NOMO-1 (cell line): ENCODE measurements around the gene ATP4B.

Experiments used
- DNase-seq, 2 experiments: peaks; one replicate each; lab custom pipeline; 2025; ENCODE audit not compliant: unreplicated experiment in 2 of 2; lab: John Stamatoyannopoulos, UW

The ATP4B gene

GRCh38 chr13:113656831-113657671 is 947 bp downstream of the ATP4B start:
- no peak for DNase-seq

- DNase-seq, result no peak
These were observed 1.9 kb downstream of the ATP4B start for GRCh38 chr13:113656003-113656588.

DNA sequence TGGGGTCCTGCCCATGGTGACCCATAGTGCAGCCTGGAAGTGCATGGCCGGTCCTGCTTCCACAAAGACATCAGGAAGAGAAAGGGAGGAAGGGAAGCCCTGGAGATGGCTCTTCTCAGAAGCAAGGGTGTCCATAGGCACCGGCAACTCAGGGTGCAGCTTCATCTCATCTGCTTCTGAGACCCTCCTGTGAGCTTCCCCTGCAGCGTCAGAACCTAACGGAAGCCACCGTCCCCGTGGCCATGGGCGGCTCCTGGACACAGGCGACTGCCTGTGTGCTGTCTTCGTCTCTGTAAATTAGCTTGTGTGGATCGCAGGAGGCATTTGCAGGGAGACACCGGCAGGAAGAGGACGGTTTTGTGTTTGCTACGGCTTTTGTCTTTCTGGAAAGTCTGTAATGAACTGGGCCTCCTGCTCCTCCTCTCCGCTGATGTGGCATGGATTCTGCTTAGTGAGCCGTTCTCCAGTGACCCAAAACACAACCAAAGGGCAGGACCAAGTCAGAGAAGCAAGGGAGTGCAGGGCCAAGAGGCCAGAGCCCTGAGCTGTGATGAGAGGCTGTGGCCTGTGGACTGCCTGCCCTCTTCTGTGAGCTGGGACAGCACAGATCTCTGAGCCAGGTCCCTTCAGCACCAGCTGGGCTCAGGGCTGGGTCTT is 2.5 kb downstream of the ATP4B start:
- DNase-seq, result no peak

- DNase-seq, result no peak
These were observed 3.2 kb downstream of the ATP4B start for GRCh38 chr13:113654591-113655345.

DNA sequence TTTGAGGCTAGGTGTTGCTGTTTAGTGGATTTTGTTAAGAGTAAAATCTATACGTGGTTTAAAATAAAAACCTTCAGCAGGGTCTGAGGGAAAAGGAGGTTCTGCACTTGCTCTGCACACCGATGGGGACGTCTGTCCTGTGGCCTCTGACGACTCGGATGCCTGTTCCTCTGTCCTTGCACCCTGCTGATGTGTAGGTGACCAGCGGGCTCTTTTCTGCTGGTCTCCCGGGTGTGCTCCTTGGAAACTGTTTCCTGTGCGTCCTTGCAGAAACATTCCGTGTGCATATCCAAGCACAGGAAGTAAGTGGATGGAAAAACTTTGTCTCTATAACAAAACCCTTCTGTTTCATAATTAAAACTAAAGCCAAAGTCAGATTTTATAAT is 3.8 kb downstream of the ATP4B start:
- no peak for DNase-seq

- DNase-seq, result no peak
These were observed 4.5 kb downstream of the ATP4B start for GRCh38 chr13:113653264-113654174.

DNA sequence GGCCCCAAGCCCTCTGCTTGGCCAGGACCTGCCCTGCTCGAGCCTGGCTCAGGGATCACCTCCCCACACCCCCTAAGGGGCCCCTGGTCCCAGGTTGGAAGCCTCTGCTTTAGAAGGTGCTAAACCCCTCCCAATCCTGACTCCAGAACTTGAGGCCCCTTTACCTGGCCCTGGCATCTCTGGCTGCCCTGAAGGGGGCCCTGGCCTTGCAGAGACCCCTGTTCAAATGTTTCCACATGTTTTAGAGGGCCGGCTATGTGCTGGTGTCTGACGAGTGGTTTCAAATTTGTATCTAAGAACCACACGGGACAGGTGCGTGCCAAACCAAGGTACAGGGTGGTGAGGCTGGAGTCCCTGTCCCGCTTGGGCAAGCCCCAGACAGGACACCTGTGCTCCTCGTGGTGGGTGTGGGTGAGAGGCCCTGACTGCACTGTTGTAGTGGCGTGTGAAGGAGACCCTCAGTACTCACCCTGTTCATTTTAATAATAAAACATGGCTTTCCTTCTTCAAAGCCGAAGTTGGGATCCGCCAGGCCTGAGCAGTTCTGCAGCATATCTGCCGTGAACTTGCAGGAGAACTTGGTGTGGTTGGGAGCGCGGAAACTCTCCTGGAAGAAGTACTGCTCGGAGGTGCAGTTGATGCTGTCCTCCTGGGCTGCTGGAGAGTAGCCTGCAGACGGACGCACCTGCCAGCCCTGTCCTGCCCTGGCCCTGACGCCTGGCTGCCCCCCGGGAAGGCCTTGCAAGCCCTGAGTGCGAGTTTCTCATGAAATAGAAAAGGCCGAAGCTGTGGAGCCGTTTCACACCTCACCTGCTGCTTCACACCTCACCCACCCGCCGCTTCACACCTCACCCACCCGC is 5.4 kb downstream of the ATP4B start:
- DNase-seq, result no peak

DNA sequence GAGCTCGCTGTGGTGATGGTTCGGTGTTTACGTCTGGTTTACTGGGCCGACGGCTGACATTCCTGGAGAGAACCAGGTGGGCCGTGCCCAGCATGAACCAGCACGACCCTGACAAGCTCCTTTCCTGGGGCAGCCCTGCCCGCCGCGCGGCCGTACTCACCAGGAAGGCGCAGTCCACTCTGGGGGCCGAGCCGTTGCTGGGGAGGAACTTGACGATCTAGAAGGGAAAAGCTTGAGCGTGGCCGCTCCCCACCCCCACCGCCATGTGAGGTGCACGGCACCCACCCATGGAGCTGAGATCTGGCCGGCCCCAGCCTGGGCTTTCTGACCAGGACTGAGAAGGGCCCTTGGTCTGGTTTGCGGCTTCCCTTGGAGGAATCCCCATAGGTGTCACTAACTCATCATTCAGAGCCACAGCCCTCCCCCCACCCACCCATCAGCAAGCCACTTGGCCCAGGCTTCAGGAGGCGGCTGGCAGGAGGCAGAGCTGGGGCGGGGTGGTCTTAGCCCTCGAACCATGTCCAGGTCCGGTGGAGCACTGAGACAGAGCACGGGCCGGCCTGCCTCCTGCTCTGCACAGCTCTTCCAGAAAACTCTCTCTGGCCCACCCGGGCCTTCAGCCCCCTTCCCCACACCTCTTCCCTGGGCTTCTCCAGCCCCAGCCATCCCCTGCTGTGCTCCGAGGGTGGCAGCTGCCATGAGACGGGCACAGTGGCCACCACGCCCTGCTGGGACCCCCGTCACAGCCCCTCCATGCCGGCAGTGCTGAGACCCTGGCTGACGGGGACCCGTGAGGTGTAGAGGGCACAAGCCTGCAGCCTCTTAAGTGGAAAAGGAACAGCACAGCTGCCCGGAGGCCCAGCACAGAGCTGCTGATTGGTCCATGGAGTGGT is 6.2 kb downstream of the ATP4B start:
- no peak for DNase-seq

- no peak for DNase-seq
These were observed 7.3 kb downstream of the ATP4B start for GRCh38 chr13:113650731-113651148.

- DNase-seq, result no peak
These were observed 7.7 kb downstream of the ATP4B start for GRCh38 chr13:113650275-113650674.

- DNase-seq, result no peak
These were observed 8.8 kb downstream of the ATP4B start for GRCh38 chr13:113649212-113649611.

DNA sequence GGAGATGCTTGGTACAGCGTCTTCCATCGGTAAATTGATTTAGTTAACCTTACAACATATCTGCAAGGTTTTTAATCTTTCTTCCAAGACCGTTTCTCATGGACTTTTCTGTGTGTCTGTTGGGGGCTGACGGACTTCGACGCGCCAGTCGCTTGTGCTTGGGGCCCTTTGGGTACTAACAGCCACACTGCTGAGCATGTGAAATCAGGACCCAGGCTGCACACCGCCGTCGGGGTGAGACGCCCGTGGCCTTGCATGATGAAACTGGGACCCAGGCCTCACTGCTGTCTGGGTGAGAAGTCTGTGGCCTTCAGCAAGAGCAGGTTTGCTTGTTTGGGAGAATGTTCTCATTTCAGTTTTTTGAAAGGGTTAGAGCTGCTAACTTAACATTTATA is 9.8 kb downstream of the ATP4B start:
- no peak for DNase-seq

- DNase-seq, result no peak
These were observed 10.4 kb downstream of the ATP4B start for GRCh38 chr13:113647351-113648215.

DNA sequence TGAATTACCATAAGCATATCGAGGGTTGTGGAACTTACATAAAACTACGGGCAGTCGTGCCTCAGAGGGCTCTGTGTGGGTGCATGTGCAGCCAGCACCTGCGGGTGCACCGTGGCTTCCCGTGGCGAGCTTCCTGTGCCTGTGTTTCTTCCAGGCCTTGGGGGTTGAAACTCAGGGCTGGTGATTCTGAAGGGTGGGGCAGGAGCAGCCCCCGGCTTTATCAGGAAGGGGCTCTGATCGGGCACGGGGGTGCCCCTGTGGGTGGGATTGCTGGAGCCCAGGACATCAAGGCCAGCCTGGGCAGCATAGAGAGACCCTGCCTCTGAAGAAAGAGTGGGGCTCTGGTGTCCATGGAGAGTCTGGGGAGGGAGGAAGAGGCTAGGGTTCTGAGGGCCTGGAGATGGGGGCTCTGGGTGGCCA is 11.1 kb downstream of the ATP4B start:
- DNase-seq, result no peak

GRCh38 chr13:113646376-113646775 is 11.6 kb downstream of the ATP4B start:
- no peak for DNase-seq

DNA sequence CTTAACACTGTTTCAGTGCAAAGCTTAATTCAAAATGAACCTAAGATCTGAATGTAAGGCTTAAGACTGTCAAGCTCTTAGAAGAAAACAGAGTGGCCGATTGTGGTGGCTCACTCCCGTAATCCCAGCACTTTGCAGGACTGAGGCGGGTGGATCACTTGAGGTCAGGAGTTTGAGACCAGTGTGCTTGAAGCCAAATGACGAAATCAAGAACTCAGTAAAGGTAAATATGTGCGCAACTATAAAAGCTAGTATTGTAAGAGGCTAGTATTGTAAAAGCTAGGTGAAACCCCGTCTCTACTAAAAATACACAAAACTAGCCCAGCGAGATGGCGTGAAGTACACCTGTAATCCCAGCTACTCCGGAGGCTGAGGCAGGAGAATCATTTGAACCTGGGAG is 12.7 kb downstream of the ATP4B start:
- no peak for DNase-seq

DNA sequence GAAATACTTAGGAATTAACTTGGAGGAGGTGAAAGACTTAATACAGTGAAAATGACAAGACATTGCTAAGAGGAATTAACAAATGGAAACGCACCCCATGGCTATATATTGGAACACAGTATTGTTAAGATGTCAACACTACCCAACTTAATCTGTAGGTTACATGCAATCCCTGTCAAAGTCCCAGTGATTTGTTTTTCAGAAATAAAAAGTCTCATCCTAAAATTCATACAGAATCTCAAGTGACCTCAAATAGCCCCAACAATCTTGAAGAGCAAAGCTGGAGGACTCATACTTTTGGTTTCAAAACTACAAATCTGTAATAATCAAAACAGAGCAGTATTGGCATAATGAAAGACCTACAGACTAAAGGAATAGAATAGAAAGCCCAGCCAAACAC is 13.2 kb downstream of the ATP4B start:
- DNase-seq, result no peak
